PC-3 (cell line): ENCODE measurements around the gene STRN4. TPM values are rescaled to one million over a fixed set of nuclear protein-coding genes. Genes with fewer than 3 reads are reported as not detected.

ENCODE experiments used
- ATAC-seq: fragments of 200-7000 bp; cut with Tn5 transposase; 2 replicates; pipeline ENCODE4 v1.9.1; 2020; ENCODE audit warnings: mild to moderate bottlenecking, moderate library complexity
- BruUV-seq: library from RNA; stranded (reverse); fragments of 400-500 nt; replicated peaks from 2 replicates; lab custom pipeline; 2021; lab: Mats Ljungman, UMichigan
- CTCF ChIA-PET: fragments of 300-600 bp; sonication (Branson Sonifier 250); formaldehyde crosslinking; loops from one replicate; lab custom pipeline; 2022; ENCODE audit warnings: antibody characterized with exemption; lab: Charles Lee
- POLR2A ChIA-PET: fragments of 300-600 bp; sonication (Branson Sonifier 250); formaldehyde crosslinking; loops from one replicate; lab custom pipeline; 2022; ENCODE audit warnings: antibody characterized with exemption; ENCODE audit not compliant: unreplicated experiment; lab: Charles Lee
- DNase-seq: peaks from one replicate; pipeline ENCODE4 v3.0.0-alpha.2; 2015
- H2AFZ ChIP-seq: fragments of 300-600 bp; sonication (generic); 2 replicates; pipeline ENCODE4 v1.6.0; 2016; ENCODE audit warnings: antibody characterized with exemption, low read length
- H3F3A ChIP-seq: fragments of 300-600 bp; sonication (generic); one replicate; pipeline ENCODE4 v1.6.0; 2017; ENCODE audit warnings: antibody characterized with exemption, low read length, control low read depth, mild to moderate bottlenecking; ENCODE audit not compliant: unreplicated experiment
- H3K27ac ChIP-seq: fragments of 300-600 bp; sonication (generic); 2 replicates; pipeline ENCODE4 v1.5.1; 2016; ENCODE audit warnings: mild to moderate bottlenecking, low read length
- H3K27me3 ChIP-seq: fragments of 300-600 bp; sonication (generic); 2 replicates; pipeline ENCODE4 v1.6.1; 2016; ENCODE audit warnings: low read length, mixed read lengths
- H3K36me3 ChIP-seq: fragments of 300-600 bp; sonication (generic); 2 replicates; pipeline ENCODE4 v1.6.1; 2016; ENCODE audit warnings: low read depth, mixed run types, low read length, mixed read lengths
- H3K4me1 ChIP-seq: fragments of 300-600 bp; sonication (generic); 2 replicates; pipeline ENCODE4 v1.5.1; 2016; ENCODE audit warnings: low read length; ENCODE audit not compliant: insufficient read depth
- H3K4me2 ChIP-seq: fragments of 300-600 bp; sonication (generic); 2 replicates; pipeline ENCODE4 v1.6.0; 2016; ENCODE audit warnings: low read length
- H3K4me3 ChIP-seq: fragments of 300-600 bp; sonication (generic); 2 replicates; pipeline ENCODE4 v1.5.1; 2016; ENCODE audit warnings: mild to moderate bottlenecking, low read length, mixed read lengths
- H3K79me2 ChIP-seq: fragments of 300-600 bp; sonication (generic); 2 replicates; pipeline ENCODE4 v1.6.1; 2017; ENCODE audit warnings: low read length, mixed read lengths
- H3K9ac ChIP-seq: fragments of 300-600 bp; sonication (generic); 2 replicates; pipeline ENCODE4 v1.6.0; 2016; ENCODE audit warnings: mild to moderate bottlenecking, low read length
- H3K9me2 ChIP-seq: fragments of 300-600 bp; sonication (generic); replicated peaks from 2 replicates; pipeline ENCODE4 v1.6.1; 2016; ENCODE audit warnings: mixed run types, low read length, mixed read lengths
- H3K9me3 ChIP-seq: fragments of 300-600 bp; sonication (generic); 2 replicates; pipeline ENCODE4 v1.6.1; 2016; ENCODE audit warnings: low read length, mixed read lengths
- H4K20me1 ChIP-seq: fragments of 300-600 bp; sonication (generic); 2 replicates; pipeline ENCODE4 v1.6.1; 2016; ENCODE audit warnings: low read length, mixed read lengths
- EZH2 ChIP-seq: fragments of 300-600 bp; sonication (generic); IDR thresholded peaks from one replicate; pipeline ENCODE4 v1.6.1; 2017; ENCODE audit warnings: antibody characterized with exemption, mild to moderate bottlenecking, low read length; ENCODE audit not compliant: unreplicated experiment
- EZH2phosphoT487 ChIP-seq: fragments of 300-600 bp; sonication (generic); IDR thresholded peaks from 2 replicates; pipeline ENCODE4 v1.6.1; 2018; ENCODE audit warnings: mild to moderate bottlenecking, antibody characterized with exemption, low read length, borderline replicate concordance
- intact Hi-C: fragments of 100-400 bp; cut with micrococcal nuclease; formaldehyde crosslinking; loops from 2 replicates; pipeline ENCODE4 v1.9.0; 2023
- total RNA-seq: library from RNA; depleted of rRNA; stranded (reverse); fragments of >200 nt; gene quantifications from 2 replicates; pipeline ENCODE4 v1.2.3, GENCODE V29; 2014
- TF ChIP-seq, protein P1 (sequence below): fragments of 300-600 bp; sonication (generic); conservative IDR thresholded peaks from 2 replicates; pipeline ENCODE4 v1.5.1; 2017; ENCODE audit warnings: antibody characterized with exemption, low read depth, mild to moderate bottlenecking, low read length

The STRN4 gene
- total RNA-seq, 1 experiment from 2014 or later = 62.7 TPM

DNA sequence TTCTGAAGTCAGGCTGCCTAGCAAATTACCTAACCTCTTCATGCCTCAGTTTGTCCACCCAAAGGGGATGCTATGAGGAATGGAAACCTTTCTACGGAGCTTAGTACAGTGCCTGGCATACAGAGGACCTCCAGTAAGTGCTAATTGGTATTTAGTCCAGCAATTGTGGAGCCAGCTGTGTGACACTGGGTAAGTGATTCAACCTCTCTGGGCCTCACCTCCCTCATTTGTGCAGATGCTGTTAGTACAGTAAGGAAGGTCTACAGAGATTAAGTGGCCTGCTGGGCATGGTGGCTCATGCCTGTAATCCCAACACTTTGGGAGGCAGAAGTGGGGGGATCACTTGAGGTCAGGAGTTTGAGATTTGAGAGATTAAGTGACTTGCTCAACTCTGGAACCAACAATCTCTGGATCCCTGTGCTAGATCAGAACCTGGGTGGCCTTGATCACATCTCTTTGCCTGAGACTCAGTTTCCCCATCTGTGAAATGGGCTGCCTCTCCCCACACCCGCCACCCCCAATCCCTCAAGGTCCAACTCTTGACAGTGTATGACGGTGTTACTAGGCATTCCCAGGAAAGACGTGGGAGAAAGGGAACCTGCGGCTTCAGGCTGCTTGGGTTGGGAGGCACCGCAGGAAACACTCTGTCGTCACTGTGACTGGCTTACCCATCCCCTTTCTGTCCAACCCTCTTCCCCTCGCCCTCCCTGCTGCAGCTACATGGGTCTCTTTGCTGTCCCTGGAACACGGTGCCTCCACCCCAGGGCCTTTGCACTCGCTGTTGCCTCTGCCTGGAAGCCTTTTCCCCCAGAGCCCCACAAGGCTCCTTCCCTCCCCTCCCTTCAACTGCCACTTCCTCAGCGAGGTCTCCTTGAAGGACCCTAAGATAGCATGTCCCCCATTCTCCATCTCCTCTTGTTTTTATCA, 47.6 kb downstream of the STRN4 start:
- DNase-seq (no peak), ATAC-seq (no peak)
- H3K4me3 ChIP-seq = no peak overlapping the region
- H3K79me2 ChIP-seq = no peaks in the 10 kb centered on the region
- no peak overlapping the region for H2AFZ ChIP-seq
- BruUV-seq = no TSS peak
- H4K20me1 ChIP-seq = no peaks in the 10 kb centered on the region
- POLR2A ChIA-PET = no interaction called here
- no peaks in the 10 kb centered on the region for H3K9me3 ChIP-seq
- no peaks in the 10 kb centered on the region for H3K4me1 ChIP-seq
- TF ChIP-seq EZH2 = no peak
- no peak for TF ChIP-seq EZH2phosphoT487
- TF ChIP-seq, protein P1, sequence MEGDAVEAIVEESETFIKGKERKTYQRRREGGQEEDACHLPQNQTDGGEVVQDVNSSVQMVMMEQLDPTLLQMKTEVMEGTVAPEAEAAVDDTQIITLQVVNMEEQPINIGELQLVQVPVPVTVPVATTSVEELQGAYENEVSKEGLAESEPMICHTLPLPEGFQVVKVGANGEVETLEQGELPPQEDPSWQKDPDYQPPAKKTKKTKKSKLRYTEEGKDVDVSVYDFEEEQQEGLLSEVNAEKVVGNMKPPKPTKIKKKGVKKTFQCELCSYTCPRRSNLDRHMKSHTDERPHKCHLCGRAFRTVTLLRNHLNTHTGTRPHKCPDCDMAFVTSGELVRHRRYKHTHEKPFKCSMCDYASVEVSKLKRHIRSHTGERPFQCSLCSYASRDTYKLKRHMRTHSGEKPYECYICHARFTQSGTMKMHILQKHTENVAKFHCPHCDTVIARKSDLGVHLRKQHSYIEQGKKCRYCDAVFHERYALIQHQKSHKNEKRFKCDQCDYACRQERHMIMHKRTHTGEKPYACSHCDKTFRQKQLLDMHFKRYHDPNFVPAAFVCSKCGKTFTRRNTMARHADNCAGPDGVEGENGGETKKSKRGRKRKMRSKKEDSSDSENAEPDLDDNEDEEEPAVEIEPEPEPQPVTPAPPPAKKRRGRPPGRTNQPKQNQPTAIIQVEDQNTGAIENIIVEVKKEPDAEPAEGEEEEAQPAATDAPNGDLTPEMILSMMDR = no peak
- no peak overlapping the region for H3K27ac ChIP-seq
- no peaks in the 10 kb centered on the region for H3K9me2 ChIP-seq
- H3K9ac ChIP-seq = no peak overlapping the region
- peaks cover 19% of the 10 kb centered on the region for H3K36me3 ChIP-seq
- no peaks in the 10 kb centered on the region for H3F3A ChIP-seq
- CTCF ChIA-PET = no interaction called here
- H3K27me3 ChIP-seq = no peaks in the 10 kb centered on the region
- no peak overlapping the region for H3K4me2 ChIP-seq
- intact Hi-C loops = no loop called here

DNA sequence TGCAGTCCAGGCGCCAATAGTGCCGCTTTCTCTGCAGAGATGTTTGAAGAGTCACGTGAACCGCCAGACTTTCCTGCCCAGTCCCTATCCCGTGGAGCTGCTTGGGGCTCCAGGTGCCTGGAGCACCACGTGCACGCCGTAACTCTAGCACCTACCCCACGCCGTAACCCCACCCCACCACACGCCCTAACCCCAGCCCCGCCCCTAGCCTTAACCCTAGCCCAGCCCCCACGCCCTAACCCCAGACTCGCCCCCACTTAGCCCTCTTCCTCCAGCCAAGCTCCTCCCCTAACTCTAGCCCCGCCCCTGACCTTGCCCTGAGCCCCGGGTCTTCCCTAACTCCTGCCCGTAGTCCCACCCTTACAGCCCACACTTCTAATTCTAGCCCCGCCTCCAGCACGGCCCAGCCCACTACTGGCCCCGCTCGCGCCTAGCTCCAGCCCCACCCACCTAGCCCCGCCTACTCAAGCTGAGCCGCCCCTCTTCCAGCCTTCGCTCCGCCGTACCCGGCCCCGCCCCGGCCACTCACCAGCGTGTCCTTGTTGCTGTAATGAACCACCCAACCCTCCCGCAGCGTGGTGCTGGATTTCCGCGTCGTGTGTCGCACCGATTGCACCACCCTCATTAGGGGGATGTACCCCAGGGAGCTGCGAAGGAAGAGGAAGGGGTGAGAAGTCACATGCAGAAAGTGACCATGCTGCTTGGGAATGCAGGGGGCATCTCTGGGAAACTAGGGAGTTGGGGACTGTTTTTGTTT, 48.9 kb downstream of the STRN4 start:
- ATAC-seq = no peak
- ChIA-PET POLR2A (no interaction called here), CTCF (no interaction called here)
- Histone ChIP-seq H3K4me1 (no peaks in the 10 kb centered on the region), H2AFZ (no peak overlapping the region), H3K9me3 (no peaks in the 10 kb centered on the region), H3K9ac (no peak overlapping the region), H3K27me3 (no peaks in the 10 kb centered on the region), H4K20me1 (no peaks in the 10 kb centered on the region), H3K36me3 (peaks cover 27% of the 10 kb centered on the region), H3F3A (no peaks in the 10 kb centered on the region), H3K9me2 (no peaks in the 10 kb centered on the region), H3K4me3 (no peak overlapping the region), H3K27ac (no peak overlapping the region), H3K79me2 (no peaks in the 10 kb centered on the region), H3K4me2 (no peak overlapping the region)
- no TSS peak for BruUV-seq
- TF ChIP-seq EZH2phosphoT487 = no peak
- TF ChIP-seq, protein P1 = no peak
- no peak for TF ChIP-seq EZH2
- no peak for DNase-seq
- intact Hi-C loops = no loop called here
